ENCODE data around the gene MCM3AP.

GRCh38 chr21:46228345-46229051 lies 56.9 kb downstream of the MCM3AP start, which contains the start of gene LSS:
- TF ChIP-seq CTCF (IDR thresholded peaks at IDR 0.05; ENCODE audit: insufficient read depth, low read length, poor library complexity, severe bottlenecking) (no peak), EZH2phosphoT487 (conservative IDR thresholded peaks at IDR 0.05; ENCODE audit: low read length) (no peak)

Data from SU-DHL-6 (cell line).